H9 (cell line): ENCODE data around the gene ZKSCAN5. TPM values are rescaled to one million over a fixed set of nuclear protein-coding genes. Genes with fewer than 3 reads are reported as not detected.

Experiments
- DNase-seq: peaks from one replicate; pipeline ENCODE4 v3.0.0-alpha.2; 2017
- H2AFZ ChIP-seq: one replicate; pipeline ENCODE4 v1.6.1; 2013; ENCODE audit warnings: mild to moderate bottlenecking, low read length, control low read depth, moderate library complexity
- H2AK5ac ChIP-seq: 2 replicates; pipeline ENCODE4 v1.6.1; 2013; ENCODE audit warnings: low read length, control low read depth, mixed read lengths; ENCODE audit not compliant: insufficient read length
- H2BK120ac ChIP-seq: one replicate; pipeline ENCODE4 v1.6.1; 2013; ENCODE audit warnings: low read depth, mild to moderate bottlenecking, low read length, control low read depth, inconsistent platforms; ENCODE audit not compliant: poor library complexity, severe bottlenecking
- H2BK12ac ChIP-seq: 2 replicates; pipeline ENCODE4 v1.6.1; 2013; ENCODE audit warnings: low read length, control low read depth, mixed read lengths, low read depth; ENCODE audit not compliant: insufficient read length
- H2BK15ac ChIP-seq: 2 replicates; pipeline ENCODE4 v1.6.1; 2013; ENCODE audit warnings: low read depth, low read length, control low read depth
- H2BK20ac ChIP-seq: one replicate; pipeline ENCODE4 v1.6.1; 2013; ENCODE audit warnings: low read depth, mild to moderate bottlenecking, low read length, control low read depth, inconsistent platforms; ENCODE audit not compliant: poor library complexity, severe bottlenecking
- H2BK5ac ChIP-seq: 2 replicates; pipeline ENCODE4 v1.6.1; 2013; ENCODE audit warnings: low read length, control low read depth, mixed read lengths; ENCODE audit not compliant: insufficient read length
- H3K14ac ChIP-seq: 2 replicates; pipeline ENCODE4 v1.6.1; 2013; ENCODE audit warnings: low read length, control low read depth; ENCODE audit not compliant: insufficient read depth
- H3K18ac ChIP-seq: 2 replicates; pipeline ENCODE4 v1.6.1; 2013; ENCODE audit warnings: low read depth, mild to moderate bottlenecking, mixed read lengths, low read length, control low read depth; ENCODE audit not compliant: insufficient read length
- H3K23ac ChIP-seq: 2 replicates; pipeline ENCODE4 v1.6.1; 2013; ENCODE audit warnings: low read length, control low read depth, mixed read lengths, low read depth; ENCODE audit not compliant: insufficient read length
- H3K23me2 ChIP-seq: 2 replicates; pipeline ENCODE4 v1.6.1; 2013; ENCODE audit warnings: low read depth, mild to moderate bottlenecking, mixed read lengths, low read length, control low read depth; ENCODE audit not compliant: insufficient read length, poor library complexity, severe bottlenecking
- H3K27ac ChIP-seq: 2 replicates; pipeline ENCODE4 v1.5.1; 2013; ENCODE audit warnings: low read length, control low read depth, mixed read lengths, low read depth; ENCODE audit not compliant: insufficient read length
- H3K27me3 ChIP-seq: 2 replicates; pipeline ENCODE4 v1.6.1; 2013; ENCODE audit warnings: low read length, control low read depth, inconsistent platforms; ENCODE audit not compliant: insufficient read depth
- H3K4ac ChIP-seq: 2 replicates; pipeline ENCODE4 v1.6.1; 2013; ENCODE audit warnings: low read depth, mild to moderate bottlenecking, control low read depth, inconsistent platforms, low read length, moderate library complexity
- H3K4me1 ChIP-seq: 2 replicates; pipeline ENCODE4 v1.6.1; 2013; ENCODE audit warnings: low read length, control low read depth, inconsistent platforms; ENCODE audit not compliant: insufficient read depth
- H3K4me2 ChIP-seq: 2 replicates; pipeline ENCODE4 v1.6.1; 2013; ENCODE audit warnings: low read length, control low read depth, mixed read lengths; ENCODE audit not compliant: insufficient read length, insufficient read depth
- H3K56ac ChIP-seq: 2 replicates; pipeline ENCODE4 v1.6.1; 2013; ENCODE audit warnings: low read depth, mild to moderate bottlenecking, mixed read lengths, low read length, control low read depth; ENCODE audit not compliant: insufficient read length
- H3K79me1 ChIP-seq: 2 replicates; pipeline ENCODE4 v1.6.1; 2013; ENCODE audit warnings: low read depth, mild to moderate bottlenecking, moderate library complexity, low read length, control low read depth, inconsistent platforms; ENCODE audit not compliant: insufficient read depth, poor library complexity, severe bottlenecking
- H3K79me2 ChIP-seq: 2 replicates; pipeline ENCODE4 v1.6.1; 2013; ENCODE audit warnings: low read length, control low read depth, inconsistent platforms; ENCODE audit not compliant: insufficient read depth
- H3K9ac ChIP-seq: 2 replicates; pipeline ENCODE4 v1.6.1; 2013; ENCODE audit warnings: low read length, control low read depth, mixed read lengths; ENCODE audit not compliant: insufficient read length; ENCODE audit errors: extremely low read depth
- H3K9me3 ChIP-seq: one replicate; pipeline ENCODE4 v1.6.1; 2013; ENCODE audit warnings: low read depth, low read length, inconsistent platforms; ENCODE audit not compliant: control insufficient read depth
- H3T11ph ChIP-seq: one replicate; pipeline ENCODE4 v1.6.1; 2013; ENCODE audit warnings: mild to moderate bottlenecking, low read length, control low read depth, inconsistent platforms
- H4K20me1 ChIP-seq: one replicate; pipeline ENCODE4 v1.6.1; 2013; ENCODE audit not compliant: control insufficient read depth, insufficient read length, insufficient read depth
- H4K5ac ChIP-seq: 2 replicates; pipeline ENCODE4 v1.6.1; 2013; ENCODE audit warnings: low read depth, mild to moderate bottlenecking, mixed read lengths, low read length, control low read depth; ENCODE audit not compliant: insufficient read length
- H4K8ac ChIP-seq: replicated peaks from 2 replicates; pipeline ENCODE4 v1.6.1; 2013; ENCODE audit warnings: low read length, control low read depth, mixed read lengths, low read depth; ENCODE audit not compliant: insufficient read length
- H4K91ac ChIP-seq: 2 replicates; pipeline ENCODE4 v1.6.1; 2013; ENCODE audit warnings: low read depth, mild to moderate bottlenecking, moderate library complexity, mixed read lengths, low read length, control low read depth; ENCODE audit not compliant: insufficient read length
- H3K27ac Mint-ChIP-seq, 3 experiments: 2 replicates in 2 of 3; 3 replicates in 1 of 3; pipeline ENCODE4 v1.8.0; 2020 to 2021; ENCODE audit warnings: mixed read lengths in 3 of 3, mild to moderate bottlenecking in 1 of 3, moderate library complexity in 1 of 3
- H3K27me3 Mint-ChIP-seq: 2 replicates; pipeline ENCODE4 v1.8.0; 2021; ENCODE audit warnings: low read depth, mild to moderate bottlenecking, moderate library complexity, mixed read lengths
- H3K36me3 Mint-ChIP-seq, 3 experiments: 2 replicates in 2 of 3; 3 replicates in 1 of 3; pipeline ENCODE4 v1.8.0; 2020 to 2021; ENCODE audit warnings: low read depth in 3 of 3, mixed read lengths in 3 of 3; ENCODE audit not compliant: insufficient read depth in 1 of 3
- H3K4me1 Mint-ChIP-seq, 2 experiments: 2 replicates each; pipeline ENCODE4 v1.8.0; 2020; ENCODE audit warnings: mixed read lengths in 2 of 2
- H3K4me3 Mint-ChIP-seq, 2 experiments: 2 replicates in 1 of 2; 3 replicates in 1 of 2; pipeline ENCODE4 v1.8.0; 2020 to 2021; ENCODE audit warnings: mild to moderate bottlenecking in 2 of 2, mixed read lengths in 2 of 2, moderate library complexity in 1 of 2
- H3K9me3 Mint-ChIP-seq, 2 experiments: 2 replicates in 1 of 2; 3 replicates in 1 of 2; pipeline ENCODE4 v1.8.0; 2020; ENCODE audit warnings: mild to moderate bottlenecking in 2 of 2, mixed read lengths in 2 of 2, moderate library complexity in 1 of 2
- CTCF ChIP-seq: fragments of 200-600 bp; sonication (generic); conservative IDR thresholded peaks from 3 replicates; pipeline ENCODE4 v1.8.0; 2021; ENCODE audit warnings: antibody characterized with exemption, mild to moderate bottlenecking
- WGBS: extraction: QIAGEN DNeasy Blood & Tissue Kit; methylation state at CpG from one replicate; pipeline ENCODE4 v1.1.7; 2013; ENCODE audit warnings: missing lambda C conversion rate, low lambda C conversion rate, mixed read lengths; ENCODE audit not compliant: insufficient read length; ENCODE audit errors: extremely low coverage; 5-methylcytosine and 5-hydroxymethylcytosine counted together
- total RNA-seq: library from RNA; stranded (reverse); gene quantifications from 2 replicates; pipeline ENCODE4 v1.2.1, GENCODE V29; 2021

ZKSCAN5 gene
- total RNA-seq, 1 experiment from 2014 or later = 16.6 TPM

GRCh38 chr7:99557940-99558305 lies 53.5 kb downstream of the ZKSCAN5 start:
- Histone ChIP-seq H3K9me3 (no peaks in the 10 kb centered on the region), H3K9ac (peak overlapping the region; percentile 95), H2AK5ac (no peak overlapping the region), H4K8ac (peak overlapping the region; percentile 23), H3K79me1 (peaks cover 3% of the 10 kb centered on the region), H3K56ac (peak overlapping the region; percentile 4), H3K27ac (peak overlapping the region; percentile 24), H3K4me1 (no peaks in the 10 kb centered on the region), H2BK12ac (no peak overlapping the region), H2BK15ac (no peak overlapping the region), H3K23ac (no peak overlapping the region), H3K27me3 (no peaks in the 10 kb centered on the region), H3T11ph (no peak overlapping the region), H3K4ac (no peak overlapping the region), H3K14ac (peak overlapping the region; percentile 98), H3K4me2 (peak overlapping the region; percentile 58), H4K20me1 (no peaks in the 10 kb centered on the region), H2BK20ac (no peak overlapping the region), H2AFZ (no peak overlapping the region), H4K91ac (no peak overlapping the region), H3K79me2 (peaks cover 4% of the 10 kb centered on the region; the same call in 1 of the 2 replicates), H3K23me2 (no peaks in the 10 kb centered on the region), H2BK120ac (no peak overlapping the region), H4K5ac (no peak overlapping the region), H3K18ac (peak overlapping the region; percentile 97), H2BK5ac (no peak overlapping the region)
- DNase-seq = no peak
- H3K4me3 Mint-ChIP-seq = peak overlapping the region; percentile 94 to 99
- H3K9me3 Mint-ChIP-seq = no peaks in the 10 kb centered on the region
- WGBS = no CpG with 5 or more reads among the region's 17 CpGs
- peak overlapping the region; percentile 67 to 99 (median 99) for H3K27ac Mint-ChIP-seq
- peaks cover 5 to 6% of the 10 kb centered on the region in 2 experiments for H3K4me1 Mint-ChIP-seq
- no peaks in the 10 kb centered on the region for H3K27me3 Mint-ChIP-seq
- H3K36me3 Mint-ChIP-seq = peaks cover 28 to 34% (median 32%) of the 10 kb centered on the region in 3 experiments; a peak in 6 of 7 replicates
- no peak for TF ChIP-seq CTCF
